Stimulated activated CD8-positive, alpha-beta memory T cell treated with anti-CD3 and anti-CD28 coated beads, Interleukin-7, amount 100 ng/mL, for 48 hours (primary cell): Measurements from ENCODE around the gene PAX5.

Source experiments
- DNase-seq, 2 donors: peaks; one replicate each; pipeline ENCODE4 v3.0.0-alpha.2; 2020; ENCODE audit warnings: low read depth in 1 of 2; ENCODE audit errors: extremely low read depth in 1 of 2

Gene PAX5

GRCh38 chr9:36962691-36963090, 71.4 kb downstream of the PAX5 start:
- no peak for DNase-seq

DNA sequence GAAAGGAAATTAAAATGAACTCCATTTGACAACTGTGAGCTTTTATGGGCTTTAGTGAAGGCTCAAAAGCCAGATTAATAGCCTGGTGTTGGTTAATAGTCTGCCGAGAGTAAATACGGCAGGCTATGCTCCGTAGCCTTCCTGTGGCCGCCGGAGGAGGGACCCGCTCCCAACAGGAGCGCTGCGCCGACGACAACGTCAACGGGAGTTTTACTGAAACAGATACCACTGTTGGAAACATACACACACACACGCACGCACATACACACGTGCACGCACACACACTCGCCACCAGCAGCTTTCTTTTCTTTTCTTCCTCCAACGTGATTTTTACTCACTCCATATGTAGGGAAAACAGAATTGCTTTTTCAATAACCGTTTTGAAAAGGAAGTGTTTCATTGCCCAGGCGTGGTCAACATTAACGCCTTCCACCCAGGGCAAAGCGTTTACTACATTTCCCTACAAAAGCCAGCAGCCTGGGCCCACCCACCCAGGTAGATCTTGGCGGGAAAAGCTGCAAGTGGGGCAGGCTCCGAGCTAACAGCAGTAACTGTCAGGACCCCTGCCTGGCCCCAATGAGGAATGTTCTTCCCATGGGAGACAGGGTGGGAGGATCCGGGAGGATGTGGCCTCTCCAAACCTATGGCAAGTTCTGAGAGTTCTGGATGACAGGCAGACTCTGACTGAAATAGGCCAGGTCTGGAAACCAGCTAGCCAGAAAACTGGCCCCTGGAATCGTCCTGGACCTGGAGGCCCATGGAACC, 72.3 kb downstream of the PAX5 start:
- no peak for DNase-seq

DNA sequence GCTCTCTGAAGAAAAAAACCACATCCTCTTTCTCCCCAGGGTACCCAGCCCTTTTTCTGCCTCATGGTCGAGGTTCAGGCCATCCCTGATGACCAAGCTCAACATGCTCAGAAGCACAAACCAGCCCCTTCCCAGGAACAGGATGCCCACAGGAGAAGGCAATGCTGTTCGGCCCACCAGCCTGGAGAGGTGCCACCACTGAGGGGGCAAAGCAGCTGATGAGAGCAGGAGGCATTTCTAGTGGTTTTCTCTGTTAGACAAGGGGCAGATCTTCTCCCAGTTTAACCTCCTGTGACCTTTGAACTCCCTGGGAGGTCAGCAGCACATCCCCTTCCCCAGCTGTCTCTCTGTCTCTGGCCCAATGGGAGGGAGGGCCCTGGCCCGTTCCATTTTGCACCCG, 73.0 kb downstream of the PAX5 start:
- no peak for DNase-seq

GRCh38 chr9:36960575-36960955, 73.5 kb downstream of the PAX5 start:
- no peak for DNase-seq

DNA sequence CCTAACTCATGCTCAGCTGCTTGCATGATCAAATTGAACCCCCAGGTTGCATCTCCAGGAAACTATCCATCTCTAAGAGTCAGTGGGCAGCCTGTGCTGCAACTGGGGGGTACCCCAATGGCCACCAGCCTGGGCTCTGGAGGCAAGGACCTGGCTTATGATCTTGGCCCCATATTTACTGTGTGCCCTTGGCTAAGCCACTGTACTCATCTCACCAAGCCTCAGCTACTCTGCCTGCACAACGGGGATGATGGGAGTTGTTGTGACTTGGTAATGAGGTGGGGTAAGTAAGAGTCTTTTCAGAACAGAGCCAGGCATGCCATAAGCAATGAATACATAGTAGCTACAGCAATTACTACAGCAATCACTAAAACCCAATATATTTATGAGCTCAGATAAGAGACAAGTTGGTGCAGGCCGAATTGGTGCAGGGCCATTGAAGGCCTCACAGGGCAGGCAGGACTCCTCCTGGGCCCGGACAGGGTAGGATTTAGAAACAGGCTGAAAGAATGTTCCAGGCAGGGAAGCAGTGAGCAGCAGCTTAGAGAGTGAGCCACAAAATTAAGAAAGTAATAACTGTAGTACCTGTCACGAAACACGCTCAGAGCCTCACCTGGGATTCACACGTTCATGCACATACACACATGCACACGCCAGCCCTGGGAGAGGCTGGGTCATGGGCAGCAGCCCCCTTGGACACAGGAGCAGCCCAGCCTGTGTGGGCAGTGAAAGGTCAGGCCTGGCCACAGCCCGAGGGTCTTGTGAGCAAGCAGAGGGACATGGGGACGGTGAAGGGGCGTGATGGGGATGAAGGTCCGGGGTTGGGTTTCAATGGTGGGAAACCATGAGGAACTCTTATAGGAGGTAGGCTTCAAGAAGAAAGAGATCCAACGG, 74.1 kb downstream of the PAX5 start:
- no peak for DNase-seq

GRCh38 chr9:36956908-36957307, 77.2 kb downstream of the PAX5 start:
- DNase-seq = no peak

- no peak for DNase-seq
These were observed 83.7 kb downstream of the PAX5 start for GRCh38 chr9:36950389-36950788.

DNA sequence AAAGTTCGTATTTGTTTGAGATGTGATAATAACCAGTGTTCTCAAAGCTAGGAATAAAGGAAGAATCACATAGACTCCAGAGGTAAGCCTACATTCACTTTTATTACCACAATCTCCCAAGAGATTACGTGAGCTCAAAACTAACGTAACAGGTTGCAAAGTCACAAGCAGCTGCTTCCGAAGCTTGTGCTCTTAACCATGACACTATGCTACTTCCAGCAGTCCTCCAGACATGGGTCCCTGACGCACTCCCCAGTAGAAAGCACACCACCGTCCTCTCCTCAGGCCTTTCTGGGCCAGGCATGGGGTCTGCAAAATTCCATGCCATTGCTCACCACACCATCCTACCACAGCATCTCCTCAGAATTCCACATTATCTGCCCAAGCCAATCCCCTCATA, 84.6 kb downstream of the PAX5 start:
- DNase-seq = no peak

GRCh38 chr9:36948051-36948450, 86.0 kb downstream of the PAX5 start:
- DNase-seq = no peak

DNA sequence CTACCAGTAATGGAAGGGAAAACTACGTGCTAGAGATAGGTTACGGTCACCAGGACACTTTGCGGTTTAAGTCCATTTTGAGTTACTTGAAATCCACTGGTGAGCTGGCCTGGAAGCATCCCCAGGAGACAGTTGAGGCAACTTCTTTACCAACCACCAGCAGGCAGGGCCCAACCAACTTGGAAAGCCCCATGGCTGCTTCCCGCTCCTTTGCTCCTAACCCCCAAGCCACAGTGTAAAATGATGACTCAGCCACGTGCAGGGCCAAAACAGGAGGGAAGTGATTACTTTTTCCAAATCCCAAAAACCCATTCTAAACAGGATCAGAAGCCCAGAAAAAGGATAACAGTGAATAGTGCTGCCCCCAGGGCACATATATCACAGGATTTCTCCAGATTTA, 87.4 kb downstream of the PAX5 start:
- no peak for DNase-seq

GRCh38 chr9:36945999-36946398, 88.1 kb downstream of the PAX5 start:
- no peak for DNase-seq

DNA sequence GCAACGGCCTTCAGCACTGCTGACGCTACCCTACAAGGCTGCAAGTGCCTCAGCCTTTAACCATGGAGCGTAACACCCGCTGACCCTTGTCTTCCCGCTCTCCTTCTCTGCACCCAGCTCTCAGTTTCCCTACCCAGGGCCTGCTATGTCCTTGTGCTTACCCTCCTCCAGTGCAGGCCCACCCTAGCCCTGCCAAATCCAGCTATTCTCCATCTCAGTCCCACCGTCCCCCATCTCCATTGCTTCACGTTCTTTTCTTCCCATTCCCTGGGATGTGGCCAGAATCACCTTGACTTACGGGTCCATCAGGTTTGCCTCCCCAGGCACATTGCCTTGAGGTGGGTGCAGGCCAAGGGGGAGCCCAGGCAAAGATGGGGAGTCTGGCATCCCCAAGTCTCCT, 91.2 kb downstream of the PAX5 start:
- no peak for DNase-seq

DNA sequence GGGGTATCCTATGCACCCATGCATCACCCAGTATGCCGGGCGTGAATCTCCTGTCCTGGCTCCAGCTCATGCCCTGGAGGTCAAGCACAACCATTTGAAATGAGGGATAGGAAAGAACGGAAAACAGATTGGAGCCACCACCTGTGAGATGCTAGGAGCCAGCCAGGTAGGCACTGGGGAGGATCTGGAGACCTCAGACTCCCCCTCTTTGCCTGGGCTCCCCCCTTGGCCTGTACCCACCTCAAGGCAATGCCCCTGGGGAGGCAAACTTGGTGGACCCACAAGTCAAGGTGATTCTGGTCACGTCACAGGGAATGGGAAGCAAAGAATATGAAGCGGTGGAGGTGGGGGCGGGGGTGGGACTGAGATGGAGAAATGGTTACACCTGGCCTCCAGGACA, 92.6 kb downstream of the PAX5 start:
- no peak for DNase-seq

DNA sequence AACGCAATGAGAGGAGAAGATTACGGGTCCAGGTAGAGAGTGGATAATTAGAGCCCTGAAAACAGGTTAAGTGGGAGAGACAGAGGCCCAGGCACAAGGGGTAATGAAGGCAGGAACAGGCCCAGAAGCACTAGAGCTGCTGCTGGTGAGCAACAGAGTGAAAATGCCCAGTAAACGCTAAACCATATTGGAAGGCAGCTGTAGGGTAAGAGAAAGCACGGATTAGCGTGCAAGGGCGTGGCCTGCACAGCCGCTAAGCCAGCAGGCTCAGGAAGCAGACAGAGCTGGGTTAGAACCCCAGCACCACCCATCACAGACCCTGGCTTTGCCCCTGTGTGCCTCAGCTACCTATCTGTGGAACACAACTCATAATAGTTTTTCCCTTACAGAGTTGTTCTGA, 93.2 kb downstream of the PAX5 start:
- DNase-seq = no peak

GRCh38 chr9:36940500-36940853, 93.6 kb downstream of the PAX5 start:
- no peak for DNase-seq

DNA sequence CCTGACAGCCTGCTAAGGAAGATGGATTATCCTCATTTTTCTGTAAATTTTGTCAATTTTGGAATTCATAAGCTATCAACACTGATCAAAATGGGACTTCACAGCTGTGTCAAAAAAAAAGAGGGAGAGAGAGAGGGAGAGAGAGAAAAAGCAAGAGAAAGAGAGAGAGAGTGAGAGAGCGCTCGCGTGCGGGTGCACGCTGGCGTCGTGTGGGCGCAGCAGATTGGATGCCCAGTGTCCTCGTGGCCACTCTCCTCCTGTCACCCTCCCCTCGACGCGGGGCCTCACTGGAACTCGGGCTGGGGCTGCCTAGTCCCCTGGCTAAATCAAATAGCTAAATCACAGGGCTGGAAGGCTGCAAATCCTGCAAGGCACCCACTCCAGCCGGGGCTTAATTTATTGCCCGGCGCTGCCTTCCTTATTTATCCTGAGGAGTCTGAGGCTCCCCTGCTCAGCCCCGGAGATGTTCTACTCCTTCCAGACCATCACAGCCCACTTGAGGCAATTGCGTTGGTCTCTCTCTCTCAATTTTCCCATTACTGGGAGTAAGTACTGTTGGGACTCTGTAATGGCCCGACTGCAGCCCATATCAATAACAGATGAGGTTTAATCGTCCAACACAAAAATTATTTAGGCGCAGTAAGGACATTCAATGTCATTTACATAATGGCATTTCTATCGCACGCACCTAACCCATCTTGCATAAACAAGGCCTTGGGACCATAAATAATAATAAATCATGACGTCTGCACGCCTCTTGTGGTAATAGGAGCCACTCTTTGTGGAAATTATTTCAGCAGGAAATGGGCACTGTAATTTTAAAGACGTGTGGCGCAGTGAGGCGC, 94.2 kb downstream of the PAX5 start:
- no peak for DNase-seq

GRCh38 chr9:36939214-36939613, 94.9 kb downstream of the PAX5 start:
- DNase-seq = no peak

DNA sequence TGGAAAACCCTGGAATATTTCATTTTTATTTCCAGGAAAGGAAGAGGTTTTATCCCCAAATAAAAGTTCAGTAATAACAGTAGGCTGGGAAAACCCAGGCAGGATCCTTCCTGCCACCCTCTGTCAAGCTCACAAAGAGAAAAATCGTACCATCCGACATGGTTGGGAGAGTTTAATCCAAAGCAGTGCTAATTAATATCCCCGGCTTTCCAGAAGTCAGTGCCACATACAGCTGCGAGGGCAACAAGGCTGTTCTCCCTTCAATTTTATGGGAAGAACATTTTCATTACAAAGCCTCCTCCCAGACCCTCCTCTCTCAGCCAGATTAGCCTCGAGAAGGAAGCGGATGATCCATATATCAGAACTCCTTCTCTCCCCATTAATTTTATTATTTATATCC, 95.5 kb downstream of the PAX5 start:
- DNase-seq = no peak

- no peak for DNase-seq
These were observed 96.1 kb downstream of the PAX5 start for GRCh38 chr9:36937951-36938350.

GRCh38 chr9:36937346-36937745, 96.7 kb downstream of the PAX5 start:
- DNase-seq = no peak

GRCh38 chr9:36936498-36936831, 97.6 kb downstream of the PAX5 start:
- DNase-seq = no peak
